ENCODE measurements around the gene ZFR2.

The ZFR2 gene

GRCh38 chr19:3851254-3852176 is 17.3 kb downstream of the ZFR2 start:
- Histone ChIP-seq H3K27me3 (ENCODE audit: control insufficient read depth, insufficient read depth, low read length) (no peaks in the 10 kb centered on the region), H3K27ac (ENCODE audit: low read depth, low read length) (no peak overlapping the region), H3K36me3 (ENCODE audit: control insufficient read depth, insufficient read depth, low read length) (peaks cover 3% of the 10 kb centered on the region; the same call in 1 of the 2 replicates), H3K4me3 (ENCODE audit: low read depth, low read length) (no peak overlapping the region), H3K4me1 (ENCODE audit: control insufficient read depth, insufficient read depth, low read length) (no peaks in the 10 kb centered on the region), H3K9me3 (ENCODE audit: control insufficient read depth, insufficient read depth, low read length) (peaks cover 19% of the 10 kb centered on the region), H3K9ac (ENCODE audit: low read depth, low read length) (no peak overlapping the region)

GRCh38 chr19:3850320-3850972 is 18.4 kb downstream of the ZFR2 start:
- Histone ChIP-seq H3K9me3 (ENCODE audit: control insufficient read depth, insufficient read depth, low read length) (peaks cover 19% of the 10 kb centered on the region), H3K36me3 (ENCODE audit: control insufficient read depth, insufficient read depth, low read length) (peaks cover 3% of the 10 kb centered on the region; the same call in 1 of the 2 replicates), H3K27me3 (ENCODE audit: control insufficient read depth, insufficient read depth, low read length) (no peaks in the 10 kb centered on the region), H3K4me3 (ENCODE audit: low read depth, low read length) (no peak overlapping the region), H3K4me1 (ENCODE audit: control insufficient read depth, insufficient read depth, low read length) (no peaks in the 10 kb centered on the region), H3K9ac (ENCODE audit: low read depth, low read length) (no peak overlapping the region), H3K27ac (ENCODE audit: low read depth, low read length) (no peak overlapping the region)

- H3K9ac ChIP-seq (ENCODE audit: low read depth, low read length), result no peak overlapping the region
- peaks cover 3% of the 10 kb centered on the region; the same call in 1 of the 2 replicates for H3K36me3 ChIP-seq (ENCODE audit: control insufficient read depth, insufficient read depth, low read length)
- H3K4me1 ChIP-seq (ENCODE audit: control insufficient read depth, insufficient read depth, low read length), result no peaks in the 10 kb centered on the region
- H3K9me3 ChIP-seq (ENCODE audit: control insufficient read depth, insufficient read depth, low read length), result peaks cover 19% of the 10 kb centered on the region
- no peak overlapping the region for H3K27ac ChIP-seq (ENCODE audit: low read depth, low read length)
- no peaks in the 10 kb centered on the region for H3K27me3 ChIP-seq (ENCODE audit: control insufficient read depth, insufficient read depth, low read length)
- H3K4me3 ChIP-seq (ENCODE audit: low read depth, low read length), result no peak overlapping the region
These were observed 19.1 kb downstream of the ZFR2 start for GRCh38 chr19:3849787-3850186.

- Histone ChIP-seq H3K4me3 (ENCODE audit: low read depth, low read length) (no peak overlapping the region), H3K4me1 (ENCODE audit: control insufficient read depth, insufficient read depth, low read length) (no peaks in the 10 kb centered on the region), H3K9me3 (ENCODE audit: control insufficient read depth, insufficient read depth, low read length) (peaks cover 19% of the 10 kb centered on the region), H3K27ac (ENCODE audit: low read depth, low read length) (no peak overlapping the region), H3K9ac (ENCODE audit: low read depth, low read length) (no peak overlapping the region), H3K27me3 (ENCODE audit: control insufficient read depth, insufficient read depth, low read length) (no peaks in the 10 kb centered on the region), H3K36me3 (ENCODE audit: control insufficient read depth, insufficient read depth, low read length) (peaks cover 3% of the 10 kb centered on the region; the same call in 1 of the 2 replicates)
These were observed 19.7 kb downstream of the ZFR2 start for GRCh38 chr19:3849092-3849491.

GRCh38 chr19:3844596-3844995 is 24.2 kb downstream of the ZFR2 start:
- Histone ChIP-seq H3K27ac (ENCODE audit: low read depth, low read length) (no peak overlapping the region), H3K36me3 (ENCODE audit: control insufficient read depth, insufficient read depth, low read length) (no peaks in the 10 kb centered on the region), H3K27me3 (ENCODE audit: control insufficient read depth, insufficient read depth, low read length) (no peaks in the 10 kb centered on the region), H3K9ac (ENCODE audit: low read depth, low read length) (no peak overlapping the region), H3K9me3 (ENCODE audit: control insufficient read depth, insufficient read depth, low read length) (no peaks in the 10 kb centered on the region), H3K4me3 (ENCODE audit: low read depth, low read length) (no peak overlapping the region), H3K4me1 (ENCODE audit: control insufficient read depth, insufficient read depth, low read length) (no peaks in the 10 kb centered on the region)

GRCh38 chr19:3842948-3843347 is 25.9 kb downstream of the ZFR2 start:
- Histone ChIP-seq H3K9me3 (ENCODE audit: control insufficient read depth, insufficient read depth, low read length) (no peaks in the 10 kb centered on the region), H3K4me3 (ENCODE audit: low read depth, low read length) (no peak overlapping the region), H3K27me3 (ENCODE audit: control insufficient read depth, insufficient read depth, low read length) (no peaks in the 10 kb centered on the region), H3K9ac (ENCODE audit: low read depth, low read length) (no peak overlapping the region), H3K36me3 (ENCODE audit: control insufficient read depth, insufficient read depth, low read length) (no peaks in the 10 kb centered on the region), H3K4me1 (ENCODE audit: control insufficient read depth, insufficient read depth, low read length) (no peaks in the 10 kb centered on the region), H3K27ac (ENCODE audit: low read depth, low read length) (no peak overlapping the region)

- H3K4me1 ChIP-seq (ENCODE audit: control insufficient read depth, insufficient read depth, low read length), result no peaks in the 10 kb centered on the region
- no peak overlapping the region for H3K27ac ChIP-seq (ENCODE audit: low read depth, low read length)
- peaks cover 4% of the 10 kb centered on the region; the same call in 1 of the 2 replicates for H3K9me3 ChIP-seq (ENCODE audit: control insufficient read depth, insufficient read depth, low read length)
- H3K36me3 ChIP-seq (ENCODE audit: control insufficient read depth, insufficient read depth, low read length), result no peaks in the 10 kb centered on the region
- no peak overlapping the region for H3K4me3 ChIP-seq (ENCODE audit: low read depth, low read length)
- H3K27me3 ChIP-seq (ENCODE audit: control insufficient read depth, insufficient read depth, low read length), result no peaks in the 10 kb centered on the region
- H3K9ac ChIP-seq (ENCODE audit: low read depth, low read length), result no peak overlapping the region
These were observed 28.0 kb downstream of the ZFR2 start for GRCh38 chr19:3840804-3841203.

- H3K9ac ChIP-seq (ENCODE audit: low read depth, low read length), result no peak overlapping the region
- H3K27ac ChIP-seq (ENCODE audit: low read depth, low read length), result no peak overlapping the region
- no peaks in the 10 kb centered on the region for H3K4me1 ChIP-seq (ENCODE audit: control insufficient read depth, insufficient read depth, low read length)
- H3K36me3 ChIP-seq (ENCODE audit: control insufficient read depth, insufficient read depth, low read length), result no peaks in the 10 kb centered on the region
- peaks cover 4% of the 10 kb centered on the region; the same call in 1 of the 2 replicates for H3K9me3 ChIP-seq (ENCODE audit: control insufficient read depth, insufficient read depth, low read length)
- H3K4me3 ChIP-seq (ENCODE audit: low read depth, low read length), result no peak overlapping the region
- H3K27me3 ChIP-seq (ENCODE audit: control insufficient read depth, insufficient read depth, low read length), result no peaks in the 10 kb centered on the region
These were observed 28.9 kb downstream of the ZFR2 start for GRCh38 chr19:3839941-3840340.

GRCh38 chr19:3838661-3839060 is 30.2 kb downstream of the ZFR2 start:
- H3K9me3 ChIP-seq (ENCODE audit: control insufficient read depth, insufficient read depth, low read length), result peaks cover 4% of the 10 kb centered on the region; the same call in 1 of the 2 replicates
- H3K9ac ChIP-seq (ENCODE audit: low read depth, low read length), result no peak overlapping the region
- no peaks in the 10 kb centered on the region for H3K36me3 ChIP-seq (ENCODE audit: control insufficient read depth, insufficient read depth, low read length)
- no peaks in the 10 kb centered on the region for H3K4me1 ChIP-seq (ENCODE audit: control insufficient read depth, insufficient read depth, low read length)
- no peak overlapping the region for H3K27ac ChIP-seq (ENCODE audit: low read depth, low read length)
- no peak overlapping the region for H3K4me3 ChIP-seq (ENCODE audit: low read depth, low read length)
- H3K27me3 ChIP-seq (ENCODE audit: control insufficient read depth, insufficient read depth, low read length), result no peaks in the 10 kb centered on the region

GRCh38 chr19:3837922-3838321 is 30.9 kb downstream of the ZFR2 start:
- Histone ChIP-seq H3K4me3 (ENCODE audit: low read depth, low read length) (no peak overlapping the region), H3K27ac (ENCODE audit: low read depth, low read length) (no peak overlapping the region), H3K9me3 (ENCODE audit: control insufficient read depth, insufficient read depth, low read length) (peaks cover 4% of the 10 kb centered on the region; the same call in 1 of the 2 replicates), H3K4me1 (ENCODE audit: control insufficient read depth, insufficient read depth, low read length) (no peaks in the 10 kb centered on the region), H3K36me3 (ENCODE audit: control insufficient read depth, insufficient read depth, low read length) (no peaks in the 10 kb centered on the region), H3K9ac (ENCODE audit: low read depth, low read length) (no peak overlapping the region), H3K27me3 (ENCODE audit: control insufficient read depth, insufficient read depth, low read length) (no peaks in the 10 kb centered on the region)

- H3K4me3 ChIP-seq (ENCODE audit: low read depth, low read length), result no peak overlapping the region
- H3K4me1 ChIP-seq (ENCODE audit: control insufficient read depth, insufficient read depth, low read length), result no peaks in the 10 kb centered on the region
- no peak overlapping the region for H3K27ac ChIP-seq (ENCODE audit: low read depth, low read length)
- peaks cover 4% of the 10 kb centered on the region; the same call in 1 of the 2 replicates for H3K9me3 ChIP-seq (ENCODE audit: control insufficient read depth, insufficient read depth, low read length)
- no peaks in the 10 kb centered on the region for H3K27me3 ChIP-seq (ENCODE audit: control insufficient read depth, insufficient read depth, low read length)
- no peak overlapping the region for H3K9ac ChIP-seq (ENCODE audit: low read depth, low read length)
- H3K36me3 ChIP-seq (ENCODE audit: control insufficient read depth, insufficient read depth, low read length), result no peaks in the 10 kb centered on the region
These were observed 31.5 kb downstream of the ZFR2 start for GRCh38 chr19:3837332-3837731.
